Natural killer cell (primary cell): ENCODE data around the gene STK31. TPM values are rescaled to one million over a fixed set of nuclear protein-coding genes. Genes with fewer than 3 reads are reported as not detected.

Experiments
- ATAC-seq, 3 donors: fragments of 150-1000 bp in 2 of 3; fragments of 200-7000 bp in 1 of 3; cut with Tn5 transposase; 1 replicate in 1 of 3; 2 replicates in 2 of 3; pipeline ENCODE4 v1.10.0; 2021; ENCODE audit warnings: mild to moderate bottlenecking in 2 of 3, moderate library complexity in 2 of 3
- DNase-seq, 2 donors: peaks; one replicate each; pipeline versions ENCODE4 v3.0.0 to v3.0.0-alpha.2; 2013 to 2021; ENCODE audit warnings: mixed read lengths in 1 of 2
- H3K27ac ChIP-seq: one replicate; pipeline ENCODE4 v1.5.1; 2013; ENCODE audit warnings: mild to moderate bottlenecking, low read length
- H3K27me3 ChIP-seq: one replicate; pipeline ENCODE4 v1.6.1; 2013; ENCODE audit warnings: low read length; ENCODE audit not compliant: control insufficient read depth, insufficient read depth
- H3K36me3 ChIP-seq: one replicate; pipeline ENCODE4 v1.6.1; 2013; ENCODE audit warnings: low read length; ENCODE audit not compliant: control insufficient read depth, insufficient read depth
- H3K4me1 ChIP-seq: one replicate; pipeline ENCODE4 v1.6.1; 2013; ENCODE audit warnings: low read length; ENCODE audit not compliant: control insufficient read depth, insufficient read depth
- H3K4me3 ChIP-seq: one replicate; pipeline ENCODE4 v1.5.1; 2013; ENCODE audit warnings: low read length
- H3K9me3 ChIP-seq: one replicate; pipeline ENCODE4 v1.6.1; 2013; ENCODE audit warnings: low read length; ENCODE audit not compliant: control insufficient read depth, insufficient read depth
- H3K27ac Mint-ChIP-seq, 2 donors: one replicate each; pipeline ENCODE4 v1.8.0; 2022; ENCODE audit warnings: mild to moderate bottlenecking in 2 of 2, mixed read lengths in 2 of 2, moderate library complexity in 1 of 2
- H3K27me3 Mint-ChIP-seq, 2 donors: one replicate each; pipeline ENCODE4 v1.8.0; 2022; ENCODE audit warnings: low read depth in 2 of 2, mixed read lengths in 2 of 2
- H3K36me3 Mint-ChIP-seq: one replicate; pipeline ENCODE4 v1.8.0; 2022; ENCODE audit warnings: mixed read lengths
- H3K4me1 Mint-ChIP-seq, 2 donors: one replicate each; pipeline ENCODE4 v1.8.0; 2022; ENCODE audit warnings: mixed read lengths in 2 of 2
- H3K4me3 Mint-ChIP-seq: one replicate; pipeline ENCODE4 v1.8.0; 2022; ENCODE audit warnings: mild to moderate bottlenecking, moderate library complexity, mixed read lengths
- H3K9me3 Mint-ChIP-seq, 2 donors: one replicate each; pipeline ENCODE4 v1.8.0; 2022; ENCODE audit warnings: mixed read lengths in 2 of 2
- WGBS: methylation state at CpG from one replicate; pipeline ENCODE4 v1.1.7; 2013; ENCODE audit warnings: missing lambda C conversion rate; ENCODE audit not compliant: insufficient coverage; 5-methylcytosine and 5-hydroxymethylcytosine counted together
- intact Hi-C: fragments of 100-400 bp; cut with micrococcal nuclease; formaldehyde crosslinking; loops from one replicate; pipeline ENCODE4 v1.14.2; 2022
- total RNA-seq, 4 donors: library from RNA; stranded (reverse); fragments of 120-200 nt in 1 of 4; gene quantifications; one replicate each; pipeline versions ENCODE4 v1.2.3 to v1.2.4, GENCODE V29; 2013 to 2022
- TF ChIP-seq, protein P1 (sequence below): fragments of 200-600 bp; IDR thresholded peaks from one replicate; pipeline ENCODE4 v1.8.0; 2022; ENCODE audit warnings: antibody characterized with exemption

STK31 gene
- total RNA-seq, 3 donors from 2014 or later (not counting 1 experiment from before 2014, with no cell fraction given) = 0.39 to 1.3 (median 0.94) TPM

DNA sequence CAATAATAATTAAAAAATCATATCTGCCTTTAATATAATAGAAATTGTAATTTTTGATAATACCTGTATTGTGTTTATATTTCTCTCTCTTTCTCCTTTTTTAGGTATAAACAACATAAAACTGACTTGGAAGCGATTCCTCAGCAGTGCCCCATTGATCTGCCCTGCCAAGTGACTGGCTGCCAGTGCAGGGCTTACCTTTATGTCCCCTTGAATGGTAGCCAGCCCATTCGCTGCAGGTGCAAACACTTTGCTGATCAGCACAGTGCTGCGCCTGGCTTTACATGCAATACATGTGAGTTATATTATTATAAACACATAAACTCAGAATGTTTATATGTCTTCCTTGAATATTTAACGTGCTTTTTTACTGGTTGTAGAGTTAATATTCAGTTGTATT is 20.9 kb upstream of the STK31 start:
- H3K36me3 ChIP-seq = peaks cover 4% of the 10 kb centered on the region
- no peak overlapping the region for H3K4me3 Mint-ChIP-seq
- TF ChIP-seq, protein P1, sequence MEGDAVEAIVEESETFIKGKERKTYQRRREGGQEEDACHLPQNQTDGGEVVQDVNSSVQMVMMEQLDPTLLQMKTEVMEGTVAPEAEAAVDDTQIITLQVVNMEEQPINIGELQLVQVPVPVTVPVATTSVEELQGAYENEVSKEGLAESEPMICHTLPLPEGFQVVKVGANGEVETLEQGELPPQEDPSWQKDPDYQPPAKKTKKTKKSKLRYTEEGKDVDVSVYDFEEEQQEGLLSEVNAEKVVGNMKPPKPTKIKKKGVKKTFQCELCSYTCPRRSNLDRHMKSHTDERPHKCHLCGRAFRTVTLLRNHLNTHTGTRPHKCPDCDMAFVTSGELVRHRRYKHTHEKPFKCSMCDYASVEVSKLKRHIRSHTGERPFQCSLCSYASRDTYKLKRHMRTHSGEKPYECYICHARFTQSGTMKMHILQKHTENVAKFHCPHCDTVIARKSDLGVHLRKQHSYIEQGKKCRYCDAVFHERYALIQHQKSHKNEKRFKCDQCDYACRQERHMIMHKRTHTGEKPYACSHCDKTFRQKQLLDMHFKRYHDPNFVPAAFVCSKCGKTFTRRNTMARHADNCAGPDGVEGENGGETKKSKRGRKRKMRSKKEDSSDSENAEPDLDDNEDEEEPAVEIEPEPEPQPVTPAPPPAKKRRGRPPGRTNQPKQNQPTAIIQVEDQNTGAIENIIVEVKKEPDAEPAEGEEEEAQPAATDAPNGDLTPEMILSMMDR = no peak
- H3K36me3 Mint-ChIP-seq = peaks cover 6% of the 10 kb centered on the region
- H3K27me3 ChIP-seq = no peaks in the 10 kb centered on the region
- no peak for DNase-seq
- WGBS = 93% methylated on average over 2 of the region's 4 CpGs
- H3K9me3 ChIP-seq = no peaks in the 10 kb centered on the region
- no peaks in the 10 kb centered on the region for H3K4me1 ChIP-seq
- H3K27ac Mint-ChIP-seq = no peak overlapping the region
- H3K4me3 ChIP-seq = no peak overlapping the region
- no peaks in the 10 kb centered on the region for H3K4me1 Mint-ChIP-seq
- H3K27ac ChIP-seq = no peak overlapping the region
- intact Hi-C loops = no loop called here
- H3K9me3 Mint-ChIP-seq = no peaks in the 10 kb centered on the region
- ATAC-seq = no peak
- H3K27me3 Mint-ChIP-seq = no peaks in the 10 kb centered on the region

DNA sequence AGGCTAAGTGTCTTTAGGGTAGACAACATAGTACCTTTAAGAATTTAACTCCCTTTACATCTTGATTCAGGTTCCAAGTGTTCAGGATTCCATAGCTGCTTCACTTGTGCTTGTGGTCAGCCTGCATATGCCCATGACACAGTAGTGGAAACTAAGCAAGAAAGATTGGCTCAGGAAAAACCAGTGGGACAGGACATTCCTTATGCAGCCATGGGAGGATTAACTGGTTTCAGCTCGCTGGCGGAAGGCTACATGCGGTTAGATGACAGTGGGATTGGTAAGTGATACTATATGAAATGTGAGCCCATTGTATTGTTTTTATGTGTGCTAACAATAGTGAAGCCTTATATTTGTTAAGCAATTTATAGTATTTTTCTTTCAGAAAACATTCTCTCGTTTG is 18.7 kb upstream of the STK31 start:
- H3K9me3 Mint-ChIP-seq = no peaks in the 10 kb centered on the region
- H3K36me3 ChIP-seq = peaks cover 6% of the 10 kb centered on the region
- H3K27me3 ChIP-seq = no peaks in the 10 kb centered on the region
- H3K4me3 ChIP-seq = no peak overlapping the region
- no peak overlapping the region for H3K27ac ChIP-seq
- intact Hi-C loops = loop anchor here (10.0 kb wide), 1 partner anchor 893 kb away; no protein-coding TSS in a partner anchor
- no peak overlapping the region for H3K27ac Mint-ChIP-seq
- H3K27me3 Mint-ChIP-seq = no peaks in the 10 kb centered on the region
- no peak for DNase-seq
- H3K4me3 Mint-ChIP-seq = no peak overlapping the region
- no peaks in the 10 kb centered on the region for H3K4me1 ChIP-seq
- WGBS = 96% methylated on average over 3 of the region's 4 CpGs
- ATAC-seq = no peak
- no peaks in the 10 kb centered on the region for H3K4me1 Mint-ChIP-seq
- peaks cover 6% of the 10 kb centered on the region for H3K36me3 Mint-ChIP-seq
- TF ChIP-seq, protein P1 = no peak
- H3K9me3 ChIP-seq = no peaks in the 10 kb centered on the region

DNA sequence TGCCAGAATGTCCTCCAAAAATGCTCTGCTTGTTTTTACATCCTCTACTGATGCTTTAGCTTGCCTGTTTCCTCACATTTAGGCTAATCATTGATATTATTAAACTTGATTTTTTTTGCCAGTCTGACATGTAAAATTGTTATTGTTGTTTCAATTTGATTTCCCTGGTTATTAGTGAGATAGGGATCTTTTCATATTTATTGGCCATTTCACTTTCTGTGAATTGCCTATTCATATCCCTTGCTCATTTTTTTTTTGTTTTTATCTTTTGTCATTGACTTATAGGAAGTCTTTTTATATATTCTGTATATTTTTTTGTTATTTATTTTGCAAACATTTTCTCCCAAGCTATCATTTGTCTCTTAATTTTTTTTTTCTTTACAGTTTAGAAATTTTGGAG is 16.8 kb upstream of the STK31 start:
- H3K36me3 ChIP-seq = peaks cover 6% of the 10 kb centered on the region
- Mint-ChIP-seq H3K9me3 (no peaks in the 10 kb centered on the region), H3K27me3 (no peaks in the 10 kb centered on the region), H3K36me3 (peaks cover 6% of the 10 kb centered on the region), H3K4me1 (peaks cover 7 to 9% of the 10 kb centered on the region in 2 donors), H3K4me3 (no peak overlapping the region), H3K27ac (no peak overlapping the region)
- no peaks in the 10 kb centered on the region for H3K27me3 ChIP-seq
- ATAC-seq = no peak
- DNase-seq = no peak
- intact Hi-C loops = loop anchor here (10.0 kb wide), 1 partner anchor 892 kb away; no protein-coding TSS in a partner anchor
- TF ChIP-seq, protein P1 = no peak
- no peaks in the 10 kb centered on the region for H3K9me3 ChIP-seq
- H3K4me1 ChIP-seq = no peaks in the 10 kb centered on the region
- no peak overlapping the region for H3K4me3 ChIP-seq
- no peak overlapping the region for H3K27ac ChIP-seq

DNA sequence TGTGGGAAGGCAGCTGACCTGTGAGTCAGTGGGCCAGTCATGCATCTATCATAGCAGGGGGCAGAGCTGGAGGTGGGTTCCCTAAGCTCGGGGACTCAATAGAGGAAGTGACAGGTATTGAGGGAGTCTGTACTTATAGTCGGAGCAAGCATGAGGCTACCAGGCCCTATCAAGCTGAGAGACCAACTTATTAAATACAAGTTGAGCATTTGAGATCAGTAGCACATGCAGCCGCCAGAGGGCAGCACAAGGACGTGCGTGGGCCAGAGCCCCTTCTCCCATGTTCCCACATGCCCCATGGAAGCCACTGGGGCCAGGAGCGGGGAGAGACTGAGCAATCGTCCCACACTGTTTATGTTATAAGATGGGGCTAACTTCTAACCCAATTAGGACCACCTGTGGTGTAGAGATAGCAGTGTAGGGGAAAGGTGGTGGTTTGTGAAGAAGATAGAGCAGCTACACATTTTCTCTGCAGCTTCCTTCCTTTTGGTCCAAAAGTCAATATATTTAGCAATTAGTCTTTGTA is 13.0 kb upstream of the STK31 start:
- no peak overlapping the region for H3K27ac ChIP-seq
- Mint-ChIP-seq H3K4me1 (peaks cover 7 to 9% of the 10 kb centered on the region in 2 donors), H3K36me3 (peaks cover 6% of the 10 kb centered on the region), H3K9me3 (no peaks in the 10 kb centered on the region), H3K27ac (no peak overlapping the region), H3K27me3 (no peaks in the 10 kb centered on the region), H3K4me3 (no peak overlapping the region)
- H3K27me3 ChIP-seq = no peaks in the 10 kb centered on the region
- TF ChIP-seq, protein P1 = peak; percentile 79
- no peaks in the 10 kb centered on the region for H3K4me1 ChIP-seq
- intact Hi-C loops = loop anchor here (5.0 to 10.0 kb wide), 3 partner anchors 125 to 970 kb away; no protein-coding TSS in a partner anchor
- no peak overlapping the region for H3K4me3 ChIP-seq
- ATAC-seq (peak; percentile 71 to 75 (median 75)), DNase-seq (peak; percentile 50 to 76)
- peaks cover 2% of the 10 kb centered on the region for H3K36me3 ChIP-seq
- 22% methylated on average over 7 of the region's 7 CpGs for WGBS
- H3K9me3 ChIP-seq = no peaks in the 10 kb centered on the region
